ENCODE results near the gene CD33. TPM values are rescaled to one million over a fixed set of nuclear protein-coding genes. Genes with fewer than 3 reads are reported as not detected.

Gene CD33
- total RNA-seq, 1 donor from 2014 or later: 0.40 TPM

DNA sequence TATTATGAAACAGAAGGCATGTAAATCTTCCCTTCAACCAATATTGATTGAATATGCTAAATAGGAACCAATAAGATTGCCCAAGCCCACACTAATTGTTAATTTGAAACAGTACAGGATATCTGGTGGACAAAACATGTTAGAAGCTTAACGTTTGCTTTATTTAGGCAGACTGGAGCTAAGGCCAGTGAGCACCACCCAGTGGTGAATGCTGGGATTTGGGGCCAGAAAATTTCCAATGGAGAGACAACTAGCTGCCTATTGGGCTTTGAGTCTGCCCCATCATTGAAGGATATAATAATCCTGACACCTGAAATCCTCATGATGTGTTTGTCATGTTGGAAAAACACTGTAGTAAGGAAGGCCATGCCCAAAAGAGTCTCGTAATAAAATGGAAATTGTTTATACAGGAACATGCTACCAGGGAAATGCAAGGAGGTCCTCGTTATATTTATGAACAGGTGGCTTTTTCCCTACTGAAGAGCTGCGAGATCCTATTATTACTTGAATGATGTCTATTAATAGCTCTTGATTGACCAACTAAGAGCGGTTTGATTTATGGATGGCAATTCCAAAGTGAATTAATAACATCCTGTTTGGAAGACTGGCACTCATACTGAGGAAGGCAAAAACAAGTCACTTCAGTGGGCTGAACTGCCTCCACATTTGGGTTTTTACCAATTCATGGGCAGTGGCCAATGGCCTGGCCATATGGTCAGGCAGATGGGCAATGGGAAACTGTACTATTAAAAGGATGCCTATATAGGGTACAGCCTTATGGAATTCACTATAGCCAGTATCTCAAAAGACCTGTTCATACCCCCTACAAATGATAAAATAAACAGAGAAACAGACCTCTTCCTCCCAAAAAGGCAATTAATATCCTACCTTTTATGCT lies 34.7 kb downstream of the CD33 start:
- peak; percentile 33 for ATAC-seq

DNA sequence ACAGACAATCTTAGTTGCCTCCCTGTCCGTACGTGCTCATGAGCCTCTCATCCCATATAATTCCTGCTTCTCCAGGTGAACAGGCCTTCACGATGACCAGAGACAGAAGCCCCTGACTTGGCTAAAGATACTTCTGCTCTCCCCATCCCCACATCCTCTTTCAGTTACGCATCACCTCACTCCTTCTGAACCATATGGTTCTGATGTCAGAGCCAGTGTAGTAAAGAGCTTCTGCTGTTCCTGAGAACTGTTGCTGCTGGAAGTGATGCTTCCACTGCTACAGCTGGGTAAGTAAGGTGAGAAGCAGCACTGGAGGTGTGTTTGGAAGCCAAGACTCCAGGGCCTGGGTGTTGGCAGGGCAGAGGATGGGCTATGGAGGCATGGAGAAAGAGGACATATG lies 38.9 kb downstream of the CD33 start:
- ATAC-seq: no peak

DNA sequence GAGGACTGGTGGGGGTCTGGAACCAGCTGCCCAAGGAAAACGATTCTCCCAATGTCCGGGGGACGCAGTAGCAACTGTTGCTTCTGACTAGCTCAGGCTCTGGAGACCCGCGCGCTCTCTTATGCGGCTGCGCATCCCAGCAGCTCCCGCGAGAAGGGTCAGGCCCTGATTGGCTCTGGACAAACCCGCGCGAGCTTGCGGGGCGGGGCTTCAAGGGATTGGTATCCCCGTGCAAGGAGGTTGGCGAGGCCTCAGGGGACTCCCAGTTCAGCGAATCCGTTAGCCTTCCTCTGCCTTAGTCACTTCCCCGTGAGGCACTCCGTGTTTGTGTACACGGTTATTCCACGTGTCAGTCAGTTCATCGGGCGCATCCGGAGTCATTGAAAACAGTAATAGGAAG lies 46.2 kb downstream of the CD33 start:
- ATAC-seq: no peak

DNA sequence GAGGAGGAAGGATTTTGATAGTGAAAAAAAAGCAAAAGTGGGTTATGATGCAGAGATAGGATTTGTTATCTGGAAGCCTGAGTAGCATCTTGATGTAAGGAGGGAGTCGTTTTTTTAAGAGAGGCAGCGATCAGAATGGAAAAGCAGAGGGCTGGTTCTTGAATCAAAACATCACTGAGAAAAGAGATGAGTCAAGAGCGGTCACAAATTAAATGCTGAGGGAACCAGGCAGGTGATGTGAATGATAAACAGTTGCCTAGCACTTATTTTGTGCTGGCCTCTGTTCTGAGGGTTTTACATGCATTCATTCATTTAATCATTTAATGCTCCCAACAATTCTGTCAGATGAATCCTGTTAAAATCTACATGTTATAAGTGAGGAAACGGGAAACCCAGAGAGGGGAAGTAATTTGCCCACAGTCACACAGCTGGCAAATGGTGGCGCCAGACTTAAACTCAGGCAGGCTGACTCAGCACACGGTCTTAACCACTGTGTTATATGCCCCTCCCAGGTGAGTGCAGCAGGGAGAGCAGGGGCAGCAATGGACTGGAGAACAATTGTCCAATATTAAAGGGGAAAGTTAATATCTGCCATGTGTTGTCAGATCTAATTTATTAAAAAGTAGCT lies 47.4 kb downstream of the CD33 start:
- ATAC-seq: no peak

DNA sequence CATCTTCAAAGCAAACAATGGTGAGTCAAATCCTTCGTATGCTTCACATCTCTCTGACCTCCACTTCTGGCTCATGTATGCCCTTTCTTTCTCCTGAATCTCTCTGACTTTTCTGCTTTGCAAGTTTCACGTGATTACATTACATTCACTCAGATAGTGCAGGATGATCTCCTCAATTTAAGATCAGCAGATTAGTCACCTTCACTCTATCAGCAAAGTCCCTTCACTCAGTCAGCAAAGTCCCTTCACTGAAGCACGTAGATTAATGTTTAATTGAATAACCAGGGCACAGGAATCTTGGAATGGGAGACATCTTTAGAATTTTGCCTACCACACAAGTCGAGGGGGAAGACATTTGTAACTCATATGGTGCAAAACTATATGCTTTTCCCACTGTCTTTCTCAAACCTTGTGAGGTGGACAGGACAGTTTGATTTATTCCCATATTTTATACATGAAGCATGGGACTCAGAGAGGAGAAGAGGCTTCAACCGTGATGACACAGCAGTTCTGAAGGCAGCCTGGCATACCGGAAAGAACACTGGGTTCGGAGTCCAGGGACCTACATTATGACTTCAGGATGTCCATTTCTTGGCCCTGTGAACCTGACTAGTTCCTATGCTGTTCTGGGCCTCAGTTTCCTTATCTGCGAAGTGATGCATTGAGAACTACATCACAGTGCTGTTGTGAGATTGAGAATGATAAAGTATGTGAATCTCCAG lies 49.3 kb downstream of the CD33 start:
- ATAC-seq: no peak

DNA sequence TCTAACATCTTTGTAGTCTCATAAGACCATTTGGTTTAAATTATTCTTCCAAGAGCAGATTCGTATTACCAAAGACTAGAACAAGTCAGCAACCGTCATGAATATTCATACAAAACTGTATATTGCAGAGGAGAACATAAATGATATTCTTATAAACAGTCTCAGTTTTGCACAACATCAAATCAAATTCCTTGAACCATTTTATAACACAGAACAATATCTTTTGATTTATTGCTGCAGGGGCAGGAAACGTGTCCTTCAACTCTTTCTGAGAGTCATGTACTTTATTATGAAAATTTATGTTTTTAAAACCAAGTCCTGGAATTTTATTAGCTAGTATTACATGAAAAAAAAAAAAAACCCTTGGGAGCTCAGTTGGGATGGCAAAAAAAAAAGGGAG lies 52.2 kb downstream of the CD33 start:
- no peak for ATAC-seq

DNA sequence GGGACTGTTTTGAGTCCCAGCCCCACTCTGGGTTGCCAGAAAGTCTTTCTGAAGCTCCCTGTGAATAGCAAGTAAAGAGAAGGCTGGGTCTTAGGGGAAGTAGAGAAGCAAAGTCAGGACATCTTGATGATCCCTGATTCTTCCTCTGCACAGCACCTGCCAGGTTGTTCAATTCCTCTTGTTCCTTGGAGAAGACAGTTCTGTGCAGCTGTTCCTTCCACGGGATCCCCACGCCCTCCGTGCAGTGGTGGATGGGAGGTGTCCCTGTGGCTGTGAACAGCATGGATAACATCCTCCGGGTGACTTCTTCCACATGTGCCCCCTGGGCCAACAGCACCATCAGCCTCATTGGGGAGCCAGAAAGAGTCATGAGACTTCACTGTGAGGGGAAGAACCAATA lies 57.5 kb downstream of the CD33 start:
- ATAC-seq: no peak

DNA sequence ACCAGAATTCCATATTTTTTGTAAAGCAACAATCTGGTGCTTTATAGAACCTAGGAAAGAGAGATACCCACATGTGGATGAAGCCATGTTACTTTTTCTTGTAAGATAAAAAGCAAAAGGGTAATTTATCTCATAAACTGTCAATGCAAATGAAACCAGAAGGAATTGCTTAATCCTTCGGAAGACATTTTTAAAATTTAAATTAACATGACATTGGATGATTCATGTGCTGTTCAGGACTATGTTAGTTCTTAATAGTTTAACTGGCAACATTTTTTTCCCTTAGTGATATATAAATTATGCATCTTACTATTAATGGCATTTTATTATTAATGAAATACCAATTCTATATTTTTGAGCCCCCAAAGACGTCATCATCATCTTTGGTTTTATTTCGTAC lies 60.8 kb downstream of the CD33 start:
- no peak for ATAC-seq

Other genes starting within 250 kb of the CD33 start
- 146 TPM for gene KLK7, start 241.2 kb upstream of the CD33 start, total RNA-seq
- gene KLK8, start 223.5 kb upstream of the CD33 start, total RNA-seq: 418 TPM
- gene KLK10, start 205.4 kb upstream of the CD33 start, total RNA-seq: 225 TPM
- gene KLK11, start 198.5 kb upstream of the CD33 start, total RNA-seq: 209 TPM
- 153 TPM for gene KLK12, start 190.1 kb upstream of the CD33 start, total RNA-seq
- 1,054 TPM for gene KLK13, start 160.0 kb upstream of the CD33 start, total RNA-seq
- 0.68 TPM for gene KLK14, start 142.2 kb upstream of the CD33 start, total RNA-seq
- gene CTU1, start 116.7 kb upstream of the CD33 start, total RNA-seq: 5.3 TPM
- gene SIGLEC9, start 100.2 kb upstream of the CD33 start, total RNA-seq: 0.48 TPM
- 0.44 TPM for gene SIGLEC7, start 82.8 kb upstream of the CD33 start, total RNA-seq
- gene SIGLECL1, start 26.0 kb downstream of the CD33 start, total RNA-seq: not detected
- not detected for gene IGLON5, start 86.6 kb downstream of the CD33 start, total RNA-seq
- 103 TPM for gene VSIG10L, start 117.1 kb downstream of the CD33 start, total RNA-seq
- 142 TPM for gene ETFB, start 141.3 kb downstream of the CD33 start, total RNA-seq
- 1.1 TPM for gene CLDND2, start 143.9 kb downstream of the CD33 start, total RNA-seq
- gene NKG7, start 147.6 kb downstream of the CD33 start, total RNA-seq: not detected
- not detected for gene LIM2, start 162.9 kb downstream of the CD33 start, total RNA-seq
- not detected for gene C19orf84, start 165.5 kb downstream of the CD33 start, total RNA-seq
- 2.0 TPM for gene SIGLEC10, start 192.6 kb downstream of the CD33 start, total RNA-seq
- not detected for gene SIGLEC8, start 233.4 kb downstream of the CD33 start, total RNA-seq

All from esophagus mucosa (tissue), 1 donor.